ENCODE data around the gene GABRR2.

GABRR2 gene

GRCh38 chr6:89291256-89291819, 23.8 kb downstream of the GABRR2 start:
- no peak overlapping the region for H3K4me3 ChIP-seq (ENCODE audit: low read length)
- no peak for TF ChIP-seq CTCF (IDR thresholded peaks at IDR 0.05; ENCODE audit: insufficient read depth, low read depth, low read length, missing control alignments)
- no peak for DNase-seq (ENCODE audit: low read depth)

GRCh38 chr6:89290401-89291155, 24.5 kb downstream of the GABRR2 start:
- no peak for TF ChIP-seq CTCF (IDR thresholded peaks at IDR 0.05; ENCODE audit: insufficient read depth, low read depth, low read length, missing control alignments)
- H3K4me3 ChIP-seq (ENCODE audit: low read length): no peak overlapping the region
- DNase-seq (ENCODE audit: low read depth): no peak

- DNase-seq (ENCODE audit: low read depth): no peak
- no peak overlapping the region for H3K4me3 ChIP-seq (ENCODE audit: low read length)
- no peak for TF ChIP-seq CTCF (IDR thresholded peaks at IDR 0.05; ENCODE audit: insufficient read depth, low read depth, low read length, missing control alignments)
These were observed 25.4 kb downstream of the GABRR2 start for GRCh38 chr6:89289710-89290109.

GRCh38 chr6:89287351-89288028, 27.6 kb downstream of the GABRR2 start:
- H3K4me3 ChIP-seq (ENCODE audit: low read length): no peak overlapping the region
- no peak for DNase-seq (ENCODE audit: low read depth)
- TF ChIP-seq CTCF (IDR thresholded peaks at IDR 0.05; ENCODE audit: insufficient read depth, low read depth, low read length, missing control alignments): no peak

- no peak for TF ChIP-seq CTCF (IDR thresholded peaks at IDR 0.05; ENCODE audit: insufficient read depth, low read depth, low read length, missing control alignments)
- H3K4me3 ChIP-seq (ENCODE audit: low read length): no peak overlapping the region
- DNase-seq (ENCODE audit: low read depth): no peak
These were observed 28.6 kb downstream of the GABRR2 start for GRCh38 chr6:89286516-89286915.

- no peak for DNase-seq (ENCODE audit: low read depth)
- TF ChIP-seq CTCF (IDR thresholded peaks at IDR 0.05; ENCODE audit: insufficient read depth, low read depth, low read length, missing control alignments): no peak
These were observed 29.9 kb downstream of the GABRR2 start for GRCh38 chr6:89284963-89285735.

More at GRCh38 chr6:89284963-89285735, 29.9 kb downstream of the GABRR2 start:
- no peak overlapping the region for H3K4me3 ChIP-seq (ENCODE audit: low read length)
